HG02763 (cell line): ENCODE measurements around the gene INTS11.

ENCODE experiments used
- ATAC-seq: cut with Tn5 transposase; IDR thresholded peaks from one replicate; pipeline ENCODE4 v1.9.1; 2021; ENCODE audit warnings: mild to moderate bottlenecking, moderate library complexity; ENCODE audit not compliant: unreplicated experiment

Gene INTS11

DNA sequence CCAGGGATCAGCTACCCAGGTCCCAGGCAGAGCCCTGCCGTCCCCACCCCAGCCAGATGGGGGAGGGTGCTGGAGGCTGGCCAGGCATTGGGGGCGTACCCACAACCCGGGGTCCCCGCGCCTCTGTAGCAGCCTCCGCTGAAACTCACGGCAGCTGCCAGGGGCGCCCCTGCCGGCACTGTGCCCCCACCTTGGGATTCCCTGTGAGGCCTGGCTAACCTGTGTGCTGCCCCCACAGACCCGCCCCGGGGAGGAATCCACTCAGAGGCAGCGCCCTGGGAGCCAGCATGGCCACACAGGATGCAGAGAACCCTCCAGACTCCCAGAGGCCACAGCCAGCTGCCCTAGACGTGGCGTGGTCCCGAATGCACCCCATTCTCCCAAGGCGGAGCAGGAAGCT lies 20.9 kb upstream of the INTS11 start:
- no peak for ATAC-seq

DNA sequence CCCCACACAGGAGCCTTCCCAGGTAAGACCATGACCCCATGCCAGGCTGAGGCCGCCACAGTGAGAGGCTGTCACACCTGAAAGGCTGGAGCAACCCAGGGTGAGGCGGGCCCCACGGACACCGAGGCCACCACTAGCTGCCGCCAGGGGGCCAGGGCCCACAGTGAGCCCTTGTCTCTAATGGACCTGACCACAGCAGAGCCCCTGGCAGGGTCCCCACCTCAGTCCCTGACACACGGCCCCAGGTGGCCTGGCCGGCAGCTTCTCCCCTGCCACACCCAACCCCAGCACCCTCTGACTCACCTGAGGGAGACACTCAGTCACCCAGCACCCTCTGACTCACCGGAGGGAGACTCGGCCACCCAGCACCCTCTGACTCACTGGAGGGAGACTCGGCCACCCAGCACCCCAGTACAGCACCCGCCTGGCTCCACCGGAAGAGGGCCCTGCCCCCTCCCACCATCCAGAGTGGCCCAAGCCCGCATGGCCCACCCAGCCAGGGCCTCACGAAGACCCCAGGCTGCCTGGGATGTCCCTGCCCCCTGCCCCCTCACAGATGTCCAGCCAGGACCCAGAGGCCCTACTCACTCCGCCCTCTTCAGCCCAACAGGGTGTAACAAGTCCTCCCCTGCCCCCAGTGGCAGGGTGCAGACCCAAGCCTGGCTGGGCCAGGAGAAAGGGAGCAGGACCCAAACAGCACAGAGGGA lies 20.3 kb upstream of the INTS11 start:
- ATAC-seq, result no peak

DNA sequence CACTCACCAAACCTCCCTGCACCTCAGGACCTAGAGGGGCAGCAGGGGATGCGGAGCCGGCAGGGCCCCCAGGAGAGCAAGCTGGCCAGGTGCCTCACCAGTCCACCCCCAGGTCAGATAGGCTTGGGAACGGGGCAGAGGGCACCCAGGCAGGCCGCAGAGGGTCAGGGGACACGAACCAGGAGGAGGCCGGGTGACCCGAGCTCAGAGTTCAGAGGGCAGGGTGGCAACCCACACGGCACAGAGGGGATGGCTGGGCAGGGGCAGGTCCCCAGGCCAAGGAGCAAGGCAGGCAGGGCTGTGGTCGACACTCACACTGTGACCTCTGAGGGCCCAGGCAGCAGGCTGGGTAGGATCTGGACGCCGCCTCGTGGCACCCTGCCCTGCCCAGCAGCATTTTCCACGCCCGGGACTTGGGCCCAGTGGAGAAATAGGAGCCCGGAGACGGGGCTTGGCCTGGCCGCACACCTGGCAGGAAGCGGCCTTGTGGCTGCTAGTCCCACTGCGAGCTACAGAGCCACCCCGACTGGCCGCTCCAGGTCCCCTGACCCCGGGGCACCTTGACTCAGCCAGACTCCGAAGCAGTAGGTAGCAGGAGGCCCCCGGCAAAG lies 19.5 kb upstream of the INTS11 start:
- no peak for ATAC-seq

DNA sequence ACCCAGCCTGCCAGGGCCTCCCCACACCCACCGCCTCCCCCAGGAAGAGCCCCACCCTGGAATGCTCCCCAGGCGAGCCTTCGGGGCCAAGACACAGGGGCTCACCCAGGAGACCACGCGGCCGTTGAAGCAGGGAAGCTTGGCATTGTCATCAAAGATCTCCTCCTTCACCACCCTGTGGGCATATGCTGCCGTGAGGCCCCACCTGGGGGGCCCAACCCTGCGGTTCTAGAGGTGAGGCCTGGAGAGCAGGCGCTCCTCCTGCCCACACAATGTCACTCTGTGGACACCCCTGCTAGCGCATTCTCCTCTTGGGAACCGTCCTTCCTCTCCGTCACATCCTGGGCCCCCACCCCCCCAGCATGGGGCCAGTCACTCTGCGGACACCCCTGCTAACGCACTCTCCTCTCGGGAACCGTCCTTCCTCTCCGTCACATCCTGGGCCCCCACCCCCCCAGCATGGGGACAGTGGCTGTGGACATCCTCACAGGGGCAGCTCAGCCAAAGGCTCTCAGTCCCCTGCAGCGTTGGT lies 18.2 kb upstream of the INTS11 start:
- ATAC-seq, result no peak

DNA sequence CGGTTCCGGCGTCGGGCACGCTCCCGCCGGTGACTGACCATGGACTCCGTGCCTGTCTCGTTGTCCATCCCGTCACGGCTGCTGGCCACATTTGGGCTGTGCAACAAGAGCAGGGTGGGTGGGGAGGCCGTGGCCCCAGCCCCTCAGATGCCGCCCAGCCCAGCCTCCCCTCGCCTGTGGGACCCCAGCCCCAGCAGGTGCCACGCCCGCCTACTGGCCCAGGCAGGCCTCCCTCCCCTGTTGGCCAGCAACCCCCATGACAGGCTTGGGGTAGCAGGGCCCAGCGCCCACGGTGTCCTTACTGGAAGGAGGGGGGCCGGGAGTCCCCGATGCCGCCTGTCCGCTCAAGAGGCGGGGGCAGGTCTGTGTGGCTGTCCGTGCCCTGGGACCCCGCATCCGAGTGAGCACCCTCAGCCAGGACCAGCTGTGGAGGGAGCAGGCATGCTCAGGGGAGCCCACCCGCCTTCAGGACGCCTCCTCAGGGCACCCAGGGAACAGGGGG lies 17.7 kb upstream of the INTS11 start:
- ATAC-seq, result no peak

DNA sequence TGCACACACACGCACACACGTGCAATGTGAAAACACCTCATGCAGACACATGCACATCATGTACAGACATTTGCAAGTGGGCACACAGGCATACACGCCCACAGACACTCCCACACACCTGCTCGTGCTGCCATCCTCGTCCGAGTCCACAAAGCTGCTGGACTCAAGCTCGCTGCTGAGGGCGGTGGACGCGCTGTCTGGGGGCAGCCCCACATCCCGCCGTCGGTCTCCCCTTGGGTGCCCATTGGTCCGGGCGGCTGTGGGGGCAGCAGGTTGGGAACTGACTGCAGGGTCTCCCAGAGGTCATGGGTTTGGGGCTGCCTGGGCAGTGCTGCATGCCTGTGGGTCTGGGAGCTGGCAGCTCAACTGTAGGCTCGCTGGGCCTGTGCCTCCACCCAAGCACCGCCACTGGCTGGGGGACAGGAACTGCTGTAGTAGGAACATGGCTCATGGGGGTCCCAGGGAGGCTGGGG lies 17.1 kb upstream of the INTS11 start:
- ATAC-seq, result no peak

DNA sequence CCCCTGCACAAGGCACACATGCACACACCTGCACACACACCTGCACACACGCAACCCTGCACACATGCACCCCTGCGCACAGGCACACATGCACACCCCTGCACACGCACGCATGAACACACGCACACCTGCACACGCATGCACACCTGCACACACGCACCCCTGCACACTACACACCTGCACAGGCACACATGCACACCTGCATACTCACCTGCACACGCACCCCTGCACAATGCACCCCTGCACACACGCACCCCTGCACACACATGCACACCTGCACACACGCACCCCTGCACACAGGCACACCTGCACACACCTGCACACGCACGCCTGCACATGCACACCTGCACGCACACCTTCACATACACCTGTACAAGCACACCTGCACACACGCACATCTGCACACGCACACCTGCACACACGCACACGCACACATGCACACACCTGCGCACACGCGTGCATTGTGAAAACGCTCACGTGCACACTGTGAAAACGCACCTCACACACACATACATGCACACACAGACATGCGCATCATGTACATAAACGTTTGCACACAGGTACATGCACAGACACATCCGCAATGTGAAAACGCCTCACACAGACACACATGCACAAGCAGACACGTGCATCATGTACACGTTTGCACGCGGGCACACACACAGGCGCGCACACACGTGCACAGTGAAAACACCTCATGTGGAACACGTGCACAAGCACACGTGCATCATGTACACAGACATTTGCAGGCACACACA lies 16.5 kb upstream of the INTS11 start:
- no peak for ATAC-seq

DNA sequence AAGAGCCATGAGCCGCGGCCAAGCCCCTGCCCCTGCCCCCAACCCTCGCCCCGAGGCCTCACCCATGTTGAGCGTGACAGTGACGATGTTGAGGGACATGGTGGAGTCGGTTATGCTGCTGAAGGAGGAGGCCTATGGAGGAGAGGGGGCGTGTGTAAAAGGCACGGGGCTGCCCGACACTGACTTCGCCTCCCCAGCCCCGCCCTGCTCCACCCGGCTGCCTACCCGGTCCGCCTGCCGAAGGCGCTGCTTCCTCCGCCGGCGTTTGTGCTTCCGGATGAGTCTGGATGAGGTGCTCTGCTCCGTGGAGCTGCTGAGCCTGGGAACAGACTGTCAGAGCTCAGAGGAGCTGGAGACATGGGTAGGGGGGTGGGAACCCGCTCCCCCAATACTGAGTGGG lies 15.7 kb upstream of the INTS11 start:
- ATAC-seq, result no peak

DNA sequence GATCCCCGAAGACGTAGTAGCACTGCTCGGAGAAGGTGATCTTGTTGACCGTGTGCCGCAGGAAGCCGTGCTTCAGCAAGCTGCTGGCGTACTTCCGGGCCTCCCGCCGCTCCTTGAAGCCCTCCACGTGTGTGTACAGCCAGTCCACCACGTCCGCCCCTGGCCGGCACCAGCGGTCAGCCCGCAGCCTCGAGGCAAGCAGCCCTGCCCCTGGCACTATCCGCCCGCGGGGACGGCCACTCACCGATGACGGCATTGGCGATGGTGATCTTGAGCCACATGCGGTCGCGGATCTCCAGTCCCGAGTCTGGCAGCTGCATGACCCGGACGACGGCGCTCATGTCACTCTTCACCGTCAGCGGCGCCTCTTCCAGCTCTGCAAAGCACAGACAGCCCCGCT lies 13.8 kb upstream of the INTS11 start:
- no peak for ATAC-seq

DNA sequence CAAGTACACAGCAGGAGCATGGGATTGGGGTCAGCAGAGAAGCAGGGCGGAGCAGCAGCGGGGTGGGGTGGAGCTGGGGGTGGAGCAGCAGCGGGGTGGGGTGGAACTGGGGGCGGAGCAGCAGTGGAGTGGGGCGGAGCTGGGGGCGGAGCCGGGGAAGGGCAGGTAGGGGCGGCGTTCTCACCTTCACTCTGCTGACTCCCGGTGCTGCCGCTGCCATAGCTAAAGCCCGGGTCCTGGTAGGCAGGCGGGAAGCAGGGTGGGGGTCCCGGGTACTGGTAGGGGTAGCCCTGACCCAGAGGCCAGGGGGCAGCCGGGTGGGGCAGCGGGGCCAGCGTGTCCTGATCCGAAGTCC lies 13.3 kb upstream of the INTS11 start:
- no peak for ATAC-seq

DNA sequence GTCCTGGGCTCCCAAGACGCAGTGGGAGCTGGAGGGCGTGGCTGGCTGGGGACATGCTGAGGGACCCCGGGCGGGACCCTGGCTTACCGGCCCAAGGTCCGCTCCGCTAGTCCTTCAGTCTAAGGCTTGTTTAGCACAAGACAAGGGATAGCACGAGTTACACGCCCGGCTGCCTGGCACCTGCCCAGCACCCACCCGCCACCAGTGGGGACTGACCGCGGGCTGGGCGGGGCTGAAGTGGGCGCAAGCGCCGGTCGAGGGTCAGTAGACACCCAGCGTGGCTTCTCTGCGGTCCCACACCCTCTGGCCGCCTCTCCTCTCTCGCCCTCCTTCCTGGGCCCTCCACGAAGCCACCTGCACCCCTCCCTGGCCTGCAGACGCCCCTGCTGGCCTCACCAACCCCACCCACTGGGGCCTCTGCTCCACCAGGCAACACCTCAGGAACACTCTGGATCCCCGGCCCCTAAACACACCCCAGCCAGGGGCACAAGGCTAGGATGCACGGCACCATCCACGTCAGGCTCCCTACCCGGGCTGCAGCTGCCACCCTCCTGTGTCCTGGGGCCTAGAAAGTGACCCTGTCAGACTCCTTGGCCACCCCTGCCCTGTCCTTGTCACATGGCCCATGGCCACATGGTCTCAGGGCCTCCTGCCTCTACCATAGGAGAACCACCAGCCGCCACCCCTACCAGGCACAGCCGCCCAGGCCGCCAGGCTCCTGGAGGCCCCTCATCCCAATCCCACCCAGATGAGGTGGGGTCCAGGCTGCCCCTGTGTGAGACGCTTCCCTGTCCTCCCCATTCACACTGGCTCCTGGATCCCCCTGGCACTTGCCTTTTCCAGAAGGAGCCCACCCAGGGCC lies 12.7 kb upstream of the INTS11 start:
- ATAC-seq, result no peak

DNA sequence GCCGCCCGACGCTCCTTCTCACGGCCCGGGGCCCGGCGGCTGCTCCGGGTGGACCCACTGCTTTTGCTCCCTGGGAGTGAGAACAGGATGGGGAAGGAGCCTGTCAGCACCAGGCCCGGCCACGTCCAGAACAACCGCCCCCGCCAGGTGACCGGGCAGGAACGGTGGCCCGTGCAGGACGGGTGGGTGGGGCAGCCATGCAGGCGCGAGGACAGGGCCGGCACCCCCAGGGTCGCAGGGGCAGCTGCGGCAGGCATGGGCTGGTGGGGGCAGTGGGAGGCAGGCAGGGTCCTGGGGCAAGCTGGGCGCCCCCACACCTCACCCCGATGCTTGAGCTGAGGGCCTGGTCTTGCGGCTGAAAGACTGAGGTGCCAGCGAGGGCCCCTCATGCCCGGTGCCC lies 12.0 kb upstream of the INTS11 start:
- no peak for ATAC-seq

DNA sequence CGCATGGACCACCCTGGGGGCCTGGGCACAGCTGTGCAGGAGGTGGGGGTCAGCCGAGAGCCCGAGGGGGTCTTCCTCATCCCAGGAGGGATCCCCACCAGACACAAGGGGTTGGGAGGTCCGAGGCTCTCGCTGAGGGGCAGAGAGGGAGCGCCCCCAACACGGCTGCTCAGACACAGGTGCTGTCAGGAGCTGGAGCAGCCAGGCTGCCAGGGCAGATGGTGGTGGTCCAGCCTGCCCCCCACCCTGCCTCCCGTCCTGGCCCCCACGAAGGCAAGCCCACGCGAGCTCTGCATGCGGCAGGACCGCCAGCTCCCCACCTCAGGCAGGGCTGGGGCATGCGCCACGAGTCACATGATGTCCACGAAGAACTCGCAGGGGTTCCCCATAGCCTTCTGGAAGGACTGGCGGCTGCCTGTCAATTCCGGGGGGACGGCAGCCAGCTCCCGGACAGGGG lies 11.4 kb upstream of the INTS11 start:
- no peak for ATAC-seq

DNA sequence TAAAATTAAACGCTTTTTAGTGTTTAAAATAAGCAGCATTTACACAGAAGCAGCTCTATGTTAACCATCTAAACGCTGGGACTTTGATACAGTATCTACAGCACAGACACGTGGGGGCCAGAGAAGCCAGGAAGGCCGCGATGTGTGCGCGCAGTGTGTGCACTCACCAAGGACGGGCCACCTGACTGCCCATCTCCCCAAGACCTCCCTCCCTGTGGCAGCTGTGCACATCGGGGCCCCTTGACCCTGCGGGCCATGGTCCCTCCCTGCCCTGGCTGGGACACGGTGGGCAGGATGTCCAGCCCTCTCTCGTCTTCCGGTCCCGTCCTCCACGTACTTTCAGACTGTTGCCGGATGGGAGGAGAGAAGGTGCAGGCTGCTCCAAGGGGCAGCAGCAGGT lies 10.8 kb upstream of the INTS11 start:
- ATAC-seq, result no peak

DNA sequence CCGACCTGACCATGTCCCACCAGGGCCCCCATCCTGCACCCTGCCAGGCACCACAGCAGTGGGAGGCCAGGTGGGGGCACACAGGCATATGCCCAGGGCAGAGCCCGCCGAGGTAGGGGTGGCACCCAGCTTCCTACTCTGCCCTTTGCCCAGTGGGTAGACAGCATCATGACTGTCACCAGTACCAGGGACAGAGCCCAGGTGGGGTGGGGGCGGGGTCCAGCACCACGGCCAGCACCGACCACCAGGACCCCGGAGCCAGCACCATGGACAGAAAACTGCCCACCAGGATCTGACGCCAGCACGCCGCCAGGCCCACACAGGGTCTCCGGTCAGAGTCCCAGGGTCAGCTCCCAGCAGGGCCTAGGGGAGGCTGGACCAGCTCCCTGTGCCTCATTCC lies 10.4 kb upstream of the INTS11 start:
- ATAC-seq, result no peak

DNA sequence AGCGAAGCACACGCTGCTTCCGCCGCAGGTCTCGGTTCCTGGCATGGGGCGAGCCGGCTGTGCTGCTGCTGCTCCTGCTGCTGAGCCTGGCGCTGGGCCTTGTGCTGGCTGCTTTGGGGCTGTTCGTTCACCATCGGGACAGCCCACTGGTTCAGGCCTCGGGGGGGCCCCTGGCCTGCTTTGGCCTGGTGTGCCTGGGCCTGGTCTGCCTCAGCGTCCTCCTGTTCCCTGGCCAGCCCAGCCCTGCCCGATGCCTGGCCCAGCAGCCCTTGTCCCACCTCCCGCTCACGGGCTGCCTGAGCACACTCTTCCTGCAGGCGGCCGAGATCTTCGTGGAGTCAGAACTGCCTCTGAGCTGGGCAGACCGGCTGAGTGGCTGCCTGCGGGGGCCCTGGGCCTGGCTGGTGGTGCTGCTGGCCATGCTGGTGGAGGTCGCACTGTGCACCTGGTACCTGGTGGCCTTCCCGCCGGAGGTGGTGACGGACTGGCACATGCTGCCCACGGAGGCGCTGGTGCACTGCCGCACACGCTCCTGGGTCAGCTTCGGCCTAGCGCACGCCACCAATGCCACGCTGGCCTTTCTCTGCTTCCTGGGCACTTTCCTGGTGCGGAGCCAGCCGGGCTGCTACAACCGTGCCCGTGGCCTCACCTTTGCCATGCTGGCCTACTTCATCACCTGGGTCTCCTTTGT lies 9.2 kb upstream of the INTS11 start:
- ATAC-seq, result no peak

DNA sequence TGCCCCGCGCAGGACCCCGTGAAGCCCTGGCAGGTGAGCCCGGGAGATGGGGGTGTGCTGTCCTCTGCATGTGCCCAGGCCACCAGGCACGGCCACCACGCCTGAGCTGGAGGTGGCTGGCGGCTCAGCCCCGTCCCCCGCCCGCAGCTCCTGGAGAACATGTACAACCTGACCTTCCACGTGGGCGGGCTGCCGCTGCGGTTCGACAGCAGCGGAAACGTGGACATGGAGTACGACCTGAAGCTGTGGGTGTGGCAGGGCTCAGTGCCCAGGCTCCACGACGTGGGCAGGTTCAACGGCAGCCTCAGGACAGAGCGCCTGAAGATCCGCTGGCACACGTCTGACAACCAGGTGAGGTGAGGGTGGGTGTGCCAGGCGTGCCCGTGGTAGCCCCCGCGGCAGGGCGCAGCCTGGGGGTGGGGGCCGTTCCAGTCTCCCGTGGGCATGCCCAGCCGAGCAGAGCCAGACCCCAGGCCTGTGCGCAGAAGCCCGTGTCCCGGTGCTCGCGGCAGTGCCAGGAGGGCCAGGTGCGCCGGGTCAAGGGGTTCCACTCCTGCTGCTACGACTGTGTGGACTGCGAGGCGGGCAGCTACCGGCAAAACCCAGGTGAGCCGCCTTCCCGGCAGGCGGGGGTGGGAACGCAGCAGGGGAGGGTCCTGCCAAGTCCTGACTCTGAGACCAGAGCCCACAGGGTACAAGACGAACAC lies 8.5 kb upstream of the INTS11 start:
- ATAC-seq, result no peak

DNA sequence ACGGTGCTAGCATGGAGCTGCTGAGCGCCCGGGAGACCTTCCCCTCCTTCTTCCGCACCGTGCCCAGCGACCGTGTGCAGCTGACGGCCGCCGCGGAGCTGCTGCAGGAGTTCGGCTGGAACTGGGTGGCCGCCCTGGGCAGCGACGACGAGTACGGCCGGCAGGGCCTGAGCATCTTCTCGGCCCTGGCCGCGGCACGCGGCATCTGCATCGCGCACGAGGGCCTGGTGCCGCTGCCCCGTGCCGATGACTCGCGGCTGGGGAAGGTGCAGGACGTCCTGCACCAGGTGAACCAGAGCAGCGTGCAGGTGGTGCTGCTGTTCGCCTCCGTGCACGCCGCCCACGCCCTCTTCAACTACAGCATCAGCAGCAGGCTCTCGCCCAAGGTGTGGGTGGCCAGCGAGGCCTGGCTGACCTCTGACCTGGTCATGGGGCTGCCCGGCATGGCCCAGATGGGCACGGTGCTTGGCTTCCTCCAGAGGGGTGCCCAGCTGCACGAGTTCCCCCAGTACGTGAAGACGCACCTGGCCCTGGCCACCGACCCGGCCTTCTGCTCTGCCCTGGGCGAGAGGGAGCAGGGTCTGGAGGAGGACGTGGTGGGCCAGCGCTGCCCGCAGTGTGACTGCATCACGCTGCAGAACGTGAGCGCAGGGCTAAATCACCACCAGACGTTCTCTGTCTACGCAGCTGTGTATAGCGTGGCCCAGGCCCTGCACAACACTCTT lies 7.7 kb upstream of the INTS11 start:
- no peak for ATAC-seq
